H1 (cell line): ENCODE measurements around the gene SLC17A3. TPM values are rescaled to one million over a fixed set of nuclear protein-coding genes. Genes with fewer than 3 reads are reported as not detected.

ENCODE experiments used
- CTCF ChIA-PET: fragments of 300-600 bp; sonication (Branson Sonifier 250); formaldehyde crosslinking; loops from one replicate; lab custom pipeline; 2021; ENCODE audit not compliant: partially characterized antibody; lab: Charles Lee
- POLR2A ChIA-PET: fragments of 300-600 bp; sonication (Branson Sonifier 250); formaldehyde crosslinking; loops from one replicate; lab custom pipeline; 2021; ENCODE audit warnings: inconsistent platforms; ENCODE audit not compliant: partially characterized antibody; lab: Charles Lee
- DNase-seq, 2 experiments: peaks; one replicate each; pipeline versions ENCODE4 v3.0.0 to v3.0.0-alpha.2; 2010 to 2022; ENCODE audit warnings: low spot score in 2 of 2, low read depth in 1 of 2, mixed read lengths in 1 of 2
- FAIRE-seq: peaks from 2 replicates; lab custom pipeline; 2011; peaks lifted over from hg19 to GRCh38; lab: Jason Lieb, UNC
- H2AFZ ChIP-seq: 2 replicates; pipeline ENCODE4 v1.8.1; 2012; ENCODE audit warnings: low read length, inconsistent platforms
- H2AK5ac ChIP-seq: 2 replicates; pipeline ENCODE4 v1.6.1; 2013; ENCODE audit warnings: low read depth, low read length
- H2BK120ac ChIP-seq: replicated peaks from 2 replicates; pipeline ENCODE3; 2013; ENCODE audit warnings: low read depth, low read length, inconsistent platforms
- H2BK12ac ChIP-seq: 2 replicates; pipeline ENCODE4 v1.6.1; 2013; ENCODE audit warnings: low read depth, low read length
- H2BK15ac ChIP-seq: 2 replicates; pipeline ENCODE4 v1.6.1; 2013; ENCODE audit warnings: low read length
- H2BK20ac ChIP-seq: 2 replicates; pipeline ENCODE4 v1.6.1; 2013; ENCODE audit warnings: low read length
- H2BK5ac ChIP-seq: 2 replicates; pipeline ENCODE4 v1.6.1; 2013; ENCODE audit warnings: low read depth, low read length
- H3K14ac ChIP-seq: 2 replicates; pipeline ENCODE4 v1.6.1; 2013; ENCODE audit warnings: inconsistent platforms; ENCODE audit not compliant: insufficient read length
- H3K18ac ChIP-seq: 2 replicates; pipeline ENCODE4 v1.6.1; 2013; ENCODE audit warnings: low read length; ENCODE audit errors: extremely low read depth
- H3K23ac ChIP-seq: 2 replicates; pipeline ENCODE4 v1.6.1; 2013; ENCODE audit warnings: inconsistent platforms; ENCODE audit not compliant: insufficient read length
- H3K23me2 ChIP-seq: 2 replicates; pipeline ENCODE4 v1.6.1; 2013; ENCODE audit warnings: low read depth, low read length
- H3K27ac ChIP-seq: 2 replicates; pipeline ENCODE4 v1.6.1; 2011; ENCODE audit warnings: low read depth, low read length, inconsistent platforms
- H3K27me3 ChIP-seq, 4 experiments: replicated peaks in 1 of 4; 1 replicate in 1 of 4; 2 replicates in 3 of 4; pipeline versions ENCODE4 v1.6.1 to v1.8.1; 2011 to 2013; ENCODE audit warnings: low read length in 3 of 4, mild to moderate bottlenecking in 3 of 4, inconsistent platforms in 2 of 4, mixed read lengths in 2 of 4, moderate library complexity in 1 of 4; ENCODE audit not compliant: control insufficient read depth in 3 of 4, insufficient read depth in 3 of 4; ENCODE audit errors: extremely low read depth in 1 of 4
- H3K36me3 ChIP-seq, 4 experiments: 2 replicates each; pipeline versions ENCODE4 v1.6.1 to v1.8.1; 2011 to 2013; ENCODE audit warnings: mild to moderate bottlenecking in 4 of 4, low read length in 3 of 4, moderate library complexity in 2 of 4, control low read depth in 1 of 4, inconsistent platforms in 1 of 4; ENCODE audit not compliant: insufficient read depth in 4 of 4, control insufficient read depth in 2 of 4
- H3K4ac ChIP-seq: replicated peaks from 2 replicates; pipeline ENCODE3; 2013; ENCODE audit warnings: low read length, low read depth, mixed read lengths, inconsistent platforms; ENCODE audit not compliant: insufficient read length
- H3K4me1 ChIP-seq, 4 experiments: replicated peaks in 1 of 4; 1 replicate in 1 of 4; 2 replicates in 3 of 4; pipeline versions ENCODE4 v1.6.1 to v1.8.1; 2011 to 2013; ENCODE audit warnings: low read length in 3 of 4, inconsistent platforms in 2 of 4, mixed read lengths in 1 of 4; ENCODE audit not compliant: insufficient read depth in 4 of 4, control insufficient read depth in 3 of 4
- H3K4me2 ChIP-seq, 2 experiments: 2 replicates each; pipeline versions ENCODE4 v1.6.1 to v1.8.1; 2011 to 2013; ENCODE audit warnings: low read depth in 2 of 2, low read length in 2 of 2, control low read depth in 1 of 2, inconsistent platforms in 1 of 2, mild to moderate bottlenecking in 1 of 2; ENCODE audit not compliant: insufficient read depth in 1 of 2
- H3K4me3 ChIP-seq, 4 experiments: fragments of 200-600, 300-600 bp in 1 of 4; sonication (generic), shearing (Covaris generic), sonication (Bioruptor Twin) in 1 of 4; 2 replicates each; pipeline versions ENCODE4 v1.5.1 to v1.8.1; 2011 to 2016; ENCODE audit warnings: low read length in 4 of 4, low read depth in 3 of 4, control low read depth in 2 of 4, inconsistent platforms in 2 of 4, mild to moderate bottlenecking in 2 of 4, mixed read lengths in 1 of 4, moderate library complexity in 1 of 4; ENCODE audit not compliant: insufficient read depth in 2 of 4; ENCODE audit errors: extremely low read depth in 1 of 4
- H3K56ac ChIP-seq: replicated peaks from 2 replicates; pipeline ENCODE3; 2013; ENCODE audit warnings: low read depth, mild to moderate bottlenecking, mixed read lengths, low read length, inconsistent platforms; ENCODE audit not compliant: insufficient read length
- H3K79me1 ChIP-seq: 2 replicates; pipeline ENCODE4 v1.6.1; 2013; ENCODE audit warnings: low read depth, low read length, control low read depth
- H3K79me2 ChIP-seq, 2 experiments: 2 replicates each; pipeline versions ENCODE4 v1.6.1 to v1.8.1; 2012 to 2013; ENCODE audit warnings: low read length in 2 of 2, mild to moderate bottlenecking in 2 of 2, inconsistent platforms in 1 of 2; ENCODE audit not compliant: insufficient read depth in 2 of 2, control insufficient read depth in 1 of 2
- H3K9ac ChIP-seq, 4 experiments: replicated peaks in 1 of 4; 1 replicate in 1 of 4; 2 replicates in 3 of 4; pipeline versions ENCODE4 v1.6.1 to v1.8.1; 2011 to 2013; ENCODE audit warnings: low read depth in 3 of 4, low read length in 3 of 4, control low read depth in 2 of 4, mild to moderate bottlenecking in 2 of 4, moderate library complexity in 2 of 4, inconsistent platforms in 1 of 4; ENCODE audit errors: extremely low read depth in 1 of 4
- H3K9me3 ChIP-seq, 2 experiments: 2 replicates each; pipeline versions ENCODE4 v1.6.1 to v1.8.1; 2012 to 2013; ENCODE audit warnings: mild to moderate bottlenecking in 2 of 2, moderate library complexity in 2 of 2, control low read depth in 1 of 2, inconsistent platforms in 1 of 2, low read depth in 1 of 2, low read length in 1 of 2, mixed read lengths in 1 of 2; ENCODE audit not compliant: insufficient read depth in 2 of 2
- H4K20me1 ChIP-seq, 2 experiments: replicated peaks in 1 of 2; 2 replicates each; pipeline versions ENCODE3 to v1.8.1; 2011 to 2013; ENCODE audit warnings: inconsistent platforms in 2 of 2, low read length in 2 of 2, mild to moderate bottlenecking in 1 of 2; ENCODE audit not compliant: insufficient read depth in 2 of 2, control insufficient read depth in 1 of 2
- H4K5ac ChIP-seq: 2 replicates; pipeline ENCODE4 v1.6.1; 2013; ENCODE audit warnings: low read length, low read depth, mixed read lengths, inconsistent platforms; ENCODE audit not compliant: insufficient read length
- H4K8ac ChIP-seq: 2 replicates; pipeline ENCODE4 v1.8.0; 2013; ENCODE audit warnings: mild to moderate bottlenecking, moderate library complexity, low read length, inconsistent platforms; ENCODE audit not compliant: insufficient read depth; ENCODE audit errors: extremely low read depth
- H4K91ac ChIP-seq: replicated peaks from 2 replicates; pipeline ENCODE3; 2013; ENCODE audit warnings: low read length, mixed read lengths, inconsistent platforms; ENCODE audit not compliant: insufficient read length
- CBX5 ChIP-seq: fragments of 300-800, 300-1000 bp; sonication (generic); IDR thresholded peaks from 2 replicates; pipeline ENCODE4 v1.7.1; 2016; ENCODE audit warnings: antibody characterized with exemption, low read length, low read depth
- CEBPB ChIP-seq: IDR thresholded peaks from 2 replicates; pipeline ENCODE4 v1.6.1; 2012; ENCODE audit warnings: low read depth, low read length
- GABPA ChIP-seq: IDR thresholded peaks from 2 replicates; pipeline ENCODE4 v1.6.1; 2011; ENCODE audit warnings: mild to moderate bottlenecking, low read length, moderate library complexity, borderline replicate concordance; ENCODE audit not compliant: insufficient read depth
- KDM5A ChIP-seq: fragments of 200-600 bp; IDR thresholded peaks from 2 replicates; pipeline ENCODE4 v1.7.1; 2012; ENCODE audit warnings: mild to moderate bottlenecking, low read length, inconsistent platforms, mixed read lengths
- NANOG ChIP-seq: IDR thresholded peaks from 2 replicates; pipeline ENCODE4 v1.6.1; 2011; ENCODE audit warnings: low read length, low read depth, mild to moderate bottlenecking, inconsistent platforms; ENCODE audit not compliant: insufficient read depth, poor library complexity, severe bottlenecking
- POU5F1 ChIP-seq: IDR thresholded peaks from 2 replicates; pipeline ENCODE4 v1.6.1; 2011; ENCODE audit warnings: low read depth, mild to moderate bottlenecking, low read length, moderate library complexity
- RBBP5 ChIP-seq: IDR thresholded peaks from 2 replicates; pipeline ENCODE4 v1.7.1; 2012; ENCODE audit warnings: low read depth, mild to moderate bottlenecking, inconsistent platforms, low read length, moderate library complexity, borderline replicate concordance
- RFX5 ChIP-seq: IDR thresholded peaks from 2 replicates; pipeline ENCODE4 v1.6.1; 2011; ENCODE audit warnings: low read depth, low read length, improper control_type of control experiment, borderline replicate concordance
- RNF2 ChIP-seq: fragments of 200-900, 300-1000 bp; sonication (generic); IDR thresholded peaks from 2 replicates; pipeline ENCODE4 v1.7.1; 2016; ENCODE audit warnings: borderline replicate concordance, low read depth, mild to moderate bottlenecking, antibody characterized with exemption, low read length; ENCODE audit not compliant: poor library complexity, severe bottlenecking; ENCODE audit errors: missing control alignments
- SAP30 ChIP-seq: fragments of 300-600 bp; sonication (generic); IDR thresholded peaks from 2 replicates; pipeline ENCODE4 v1.7.1; 2012; ENCODE audit warnings: low read length, moderate library complexity, mild to moderate bottlenecking, inconsistent platforms; ENCODE audit not compliant: insufficient read depth, insufficient replicate concordance
- TEAD4 ChIP-seq: IDR thresholded peaks from 2 replicates; pipeline ENCODE4 v1.6.1; 2012; ENCODE audit warnings: low read depth, low read length, inconsistent platforms, mixed read lengths
- WGBS, 2 experiments: shearing (Covaris generic) in 1 of 2; methylation state at CpG; one replicate each; pipeline versions ENCODE4 v1.1.6 to v1.1.7; 2013 to 2015; ENCODE audit warnings: low lambda C conversion rate in 2 of 2, mixed read lengths in 2 of 2, inconsistent platforms in 1 of 2, low coverage in 1 of 2, missing lambda C conversion rate in 1 of 2; ENCODE audit not compliant: insufficient replicate concordance in 2 of 2, insufficient coverage in 1 of 2, insufficient read length in 1 of 2; ENCODE audit errors: extremely low coverage in 1 of 2, missing lambda C conversion rate in 1 of 2; 5-methylcytosine and 5-hydroxymethylcytosine counted together
- polyA plus RNA-seq, 7 experiments: library from polyadenylated mRNA; depleted of rRNA in 3 of 7; stranded (reverse) in 5 of 7; unstranded in 2 of 7; fragments of >200 nt in 5 of 7; fragments of 200-250 nt in 2 of 7; gene quantifications; 1 replicate in 5 of 7; 2 replicates in 1 of 7; 4 replicates in 1 of 7; pipeline versions ENCODE4 v1.2.1 to v1.2.3, GENCODE V29; 2011 to 2013; ENCODE audit warnings: missing spikeins in 2 of 7, mixed read lengths in 2 of 7
- total RNA-seq: library from RNA; stranded (reverse); fragmentation: NEBNext Ultra II Directional; extraction: Animal tissue kit (Norgen Biotek cat#: 25700); gene quantifications from 2 replicates; pipeline ENCODE4 v1.2.1, GENCODE V29; 2021

The SLC17A3 gene
- total and polyA plus RNA-seq, 2 of the 8 experiments (the other 6 are each of a cell fraction or from before 2014, with no cell fraction given) = not detected

GRCh38 chr6:25844518-25844917 is 29.5 kb downstream of the SLC17A3 start:
- no peak overlapping the region for H3K27ac ChIP-seq
- H3K9me3 ChIP-seq = no peaks in the 10 kb centered on the region
- H4K20me1 ChIP-seq = no peaks in the 10 kb centered on the region
- no peak overlapping the region for H2BK15ac ChIP-seq
- H3K18ac ChIP-seq = no peak overlapping the region
- no peaks in the 10 kb centered on the region for H3K27me3 ChIP-seq
- H4K91ac ChIP-seq = no peak overlapping the region
- H2BK20ac ChIP-seq = no peak overlapping the region
- ChIA-PET POLR2A (interaction anchor here (0.6 kb wide), 1 partner anchor 93 kb away, joined by 3 read pairs; no protein-coding TSS in a partner anchor), CTCF (interaction anchor here (0.6 kb wide), 1 partner anchor 158 kb away, joined by 3 read pairs; no protein-coding TSS in a partner anchor)
- DNase-seq (no peak), FAIRE-seq (no peak)
- no peak overlapping the region for H3K4ac ChIP-seq
- H2BK5ac ChIP-seq = no peak overlapping the region; the same call in 1 of the 2 replicates
- no peak overlapping the region for H3K4me3 ChIP-seq
- H3K79me2 ChIP-seq = no peaks in the 10 kb centered on the region
- H3K79me1 ChIP-seq = no peaks in the 10 kb centered on the region
- no peaks in the 10 kb centered on the region for H3K4me1 ChIP-seq
- H2BK120ac ChIP-seq = no peak overlapping the region
- H2AFZ ChIP-seq = no peak overlapping the region
- H2BK12ac ChIP-seq = no peak overlapping the region
- WGBS, 2 experiments = 97% methylated on average over 2 of the region's 2 CpGs; no CpG with 5 or more reads in 1 of the 2 experiments
- no peak overlapping the region for H4K5ac ChIP-seq
- no peak overlapping the region for H3K56ac ChIP-seq
- H3K23me2 ChIP-seq = no peaks in the 10 kb centered on the region
- no peak overlapping the region for H2AK5ac ChIP-seq
- no peak overlapping the region for H3K23ac ChIP-seq
- no peak overlapping the region for H3K14ac ChIP-seq
- no peak overlapping the region for H3K4me2 ChIP-seq
- H3K9ac ChIP-seq = no peak overlapping the region
- H3K36me3 ChIP-seq = no peaks in the 10 kb centered on the region
- H4K8ac ChIP-seq = no peak overlapping the region
- TF ChIP-seq CEBPB (no peak), GABPA (no peak), SAP30 (no peak), RNF2 (no peak), RBBP5 (no peak), RFX5 (no peak), NANOG (no peak), KDM5A (no peak), TEAD4 (no peak), CBX5 (no peak), POU5F1 (no peak)
